HEK293 (cell line): ENCODE data around the gene PTPN4.

Source experiments
- CTCF ChIA-PET: fragments of 350-600 bp; formaldehyde crosslinking; extraction: SDS; loops from one replicate; lab custom pipeline; 2021; ENCODE audit warnings: antibody characterized with exemption; lab: Yijun Ruan, JAX
- POLR2A ChIA-PET: fragments of 300-600 bp; formaldehyde crosslinking; extraction: SDS; loops from one replicate; lab custom pipeline; 2020; ENCODE audit warnings: antibody characterized with exemption, inconsistent platforms; lab: Yijun Ruan, JAX
- H3K27ac ChIP-seq: fragments of 200-500 bp; sonication (Bioruptor generic); 2 replicates; pipeline ENCODE4 v1.5.1; 2014; ENCODE audit warnings: low read depth, low read length, control low read depth, inconsistent platforms; ENCODE audit errors: extremely low read depth
- H3K36me3 ChIP-seq, 2 experiments: fragments of 200-500 bp in 1 of 2; sonication (Bioruptor generic) in 1 of 2; 1 replicate in 1 of 2; 2 replicates in 1 of 2; pipeline ENCODE4 v1.5.1; 2014 to 2017; ENCODE audit warnings: inconsistent platforms in 2 of 2, low read length in 2 of 2; ENCODE audit not compliant: control insufficient read depth in 2 of 2, insufficient read depth in 1 of 2
- H3K4me1 ChIP-seq: fragments of 200-500 bp; sonication (Bioruptor generic); 2 replicates; pipeline ENCODE4 v1.5.1; 2014; ENCODE audit warnings: mild to moderate bottlenecking, low read length, inconsistent platforms; ENCODE audit not compliant: control insufficient read depth, insufficient read depth
- H3K4me3 ChIP-seq: 2 replicates; pipeline ENCODE4 v1.5.1; 2011; ENCODE audit warnings: low read depth, mild to moderate bottlenecking, control low read depth, low read length, moderate library complexity
- H3K9me3 ChIP-seq: fragments of 200-500 bp; sonication (Bioruptor generic); 2 replicates; pipeline ENCODE4 v1.5.1; 2014; ENCODE audit warnings: low read depth, low read length, inconsistent platforms; ENCODE audit not compliant: control insufficient read depth, insufficient read depth
- BCL11A ChIP-seq: fragments of 450-650 bp; formaldehyde crosslinking; IDR thresholded peaks from 2 replicates; pipeline ENCODE4 v1.5.1; 2016; ENCODE audit warnings: low read depth, missing biosample characterization, missing genetic modification characterization
- OVOL3 ChIP-seq: fragments of 450-650 bp; formaldehyde crosslinking; IDR thresholded peaks from 2 replicates; pipeline ENCODE4 v1.5.1; 2016; ENCODE audit warnings: missing biosample characterization, missing genetic modification characterization
- PRDM1 ChIP-seq: fragments of 450-650 bp; formaldehyde crosslinking; IDR thresholded peaks from 2 replicates; pipeline ENCODE4; 2016; ENCODE audit warnings: missing biosample characterization, missing genetic modification characterization
- PRDM4 ChIP-seq: fragments of 450-650 bp; formaldehyde crosslinking; IDR thresholded peaks from 2 replicates; pipeline ENCODE4 v1.5.1; 2017; ENCODE audit warnings: missing biosample characterization, missing genetic modification characterization
- RBAK ChIP-seq: fragments of 450-650 bp; formaldehyde crosslinking; IDR thresholded peaks from 2 replicates; pipeline ENCODE4 v1.5.1; 2016; ENCODE audit warnings: missing biosample characterization, missing genetic modification characterization
- REPIN1 ChIP-seq: fragments of 450-650 bp; formaldehyde crosslinking; IDR thresholded peaks from 2 replicates; pipeline ENCODE4 v1.5.1; 2017; ENCODE audit warnings: missing biosample characterization, missing genetic modification characterization, low read depth
- SCRT2 ChIP-seq: fragments of 450-650 bp; formaldehyde crosslinking; IDR thresholded peaks from 2 replicates; pipeline ENCODE4 v1.5.1; 2016; ENCODE audit warnings: missing biosample characterization, missing genetic modification characterization
- SP2 ChIP-seq: fragments of 450-650 bp; formaldehyde crosslinking; IDR thresholded peaks from 2 replicates; pipeline ENCODE4 v1.5.1; 2016; ENCODE audit warnings: missing biosample characterization, missing genetic modification characterization
- SP3 ChIP-seq: fragments of 450-650 bp; formaldehyde crosslinking; IDR thresholded peaks from 2 replicates; pipeline ENCODE4 v1.5.1; 2016; ENCODE audit warnings: missing biosample characterization, missing genetic modification characterization
- TRIM28 ChIP-seq: IDR thresholded peaks from 2 replicates; pipeline ENCODE4 v1.6.1; 2011; ENCODE audit warnings: low read length, control low read depth, borderline replicate concordance
- ZBTB21 ChIP-seq: fragments of 450-650 bp; formaldehyde crosslinking; IDR thresholded peaks from 2 replicates; pipeline ENCODE4 v1.5.1; 2017; ENCODE audit warnings: missing biosample characterization, missing genetic modification characterization
- ZBTB6 ChIP-seq: fragments of 450-650 bp; formaldehyde crosslinking; IDR thresholded peaks from 2 replicates; pipeline ENCODE4 v1.5.1; 2017; ENCODE audit warnings: missing biosample characterization, missing genetic modification characterization
- ZFP3 ChIP-seq: fragments of 450-650 bp; formaldehyde crosslinking; IDR thresholded peaks from 2 replicates; pipeline ENCODE4 v1.5.1; 2016; ENCODE audit warnings: low read depth, missing biosample characterization, missing genetic modification characterization
- ZFP37 ChIP-seq: fragments of 450-650 bp; formaldehyde crosslinking; IDR thresholded peaks from 2 replicates; pipeline ENCODE4 v1.5.1; 2016; ENCODE audit warnings: missing biosample characterization, missing genetic modification characterization
- ZNF133 ChIP-seq: fragments of 450-650 bp; formaldehyde crosslinking; IDR thresholded peaks from 2 replicates; pipeline ENCODE4 v1.5.1; 2016; ENCODE audit warnings: missing biosample characterization, missing genetic modification characterization
- ZNF354C ChIP-seq: fragments of 450-650 bp; formaldehyde crosslinking; IDR thresholded peaks from 2 replicates; pipeline ENCODE4 v1.5.1; 2016; ENCODE audit warnings: missing biosample characterization, missing genetic modification characterization, low read depth, borderline replicate concordance
- ZNF473 ChIP-seq: fragments of 450-650 bp; formaldehyde crosslinking; IDR thresholded peaks from 2 replicates; pipeline ENCODE4 v1.5.1; 2017; ENCODE audit warnings: missing biosample characterization, missing genetic modification characterization
- ZNF600 ChIP-seq: fragments of 450-650 bp; formaldehyde crosslinking; IDR thresholded peaks from 2 replicates; pipeline ENCODE4 v1.5.1; 2016; ENCODE audit warnings: missing biosample characterization, missing genetic modification characterization
- ZNF621 ChIP-seq: fragments of 450-650 bp; formaldehyde crosslinking; IDR thresholded peaks from 2 replicates; pipeline ENCODE4 v1.5.1; 2017; ENCODE audit warnings: missing biosample characterization, missing genetic modification characterization
- ZNF639 ChIP-seq: fragments of 450-650 bp; formaldehyde crosslinking; IDR thresholded peaks from 2 replicates; pipeline ENCODE4 v1.5.1; 2016; ENCODE audit warnings: missing biosample characterization, missing genetic modification characterization
- ZSCAN30 ChIP-seq: fragments of 450-650 bp; IDR thresholded peaks from 2 replicates; pipeline ENCODE4 v1.5.1; 2018; ENCODE audit warnings: missing biosample characterization, mild to moderate bottlenecking, missing genetic modification characterization, moderate library complexity

PTPN4 gene

GRCh38 chr2:119860924-119861323 lies 101.2 kb downstream of the PTPN4 start:
- H3K9me3 ChIP-seq: no peaks in the 10 kb centered on the region
- ChIA-PET POLR2A (no interaction called here), CTCF (no interaction called here)
- no peaks in the 10 kb centered on the region for H3K36me3 ChIP-seq
- TF ChIP-seq BCL11A (tag by site-specific recombination) (no peak), ZNF133 (no peak)
- H3K4me1 ChIP-seq: peaks cover 6% of the 10 kb centered on the region
- no peak overlapping the region for H3K4me3 ChIP-seq
- H3K27ac ChIP-seq: no peak overlapping the region

- POLR2A ChIA-PET: no interaction called here
- peak; percentile 40 for TF ChIP-seq PRDM1
- no peak for TF ChIP-seq ZSCAN30 (tag by site-specific recombination)
- no peak for TF ChIP-seq REPIN1 (tag by site-specific recombination)
- no peak for TF ChIP-seq ZBTB21 (tag by site-specific recombination)
- TF ChIP-seq RBAK (tag by site-specific recombination): no peak
- Histone ChIP-seq H3K4me3 (no peak overlapping the region), H3K27ac (no peak overlapping the region), H3K36me3 (no peaks in the 10 kb centered on the region), H3K9me3 (no peaks in the 10 kb centered on the region), H3K4me1 (no peaks in the 10 kb centered on the region)
- CTCF ChIA-PET: no interaction called here
Measured at GRCh38 chr2:119862127-119862889, 102.6 kb downstream of the PTPN4 start.

- H3K4me3 ChIP-seq: no peak overlapping the region
- no peaks in the 10 kb centered on the region for H3K9me3 ChIP-seq
- H3K36me3 ChIP-seq: no peaks in the 10 kb centered on the region
- H3K27ac ChIP-seq: no peak overlapping the region
- H3K4me1 ChIP-seq: no peaks in the 10 kb centered on the region
- CTCF ChIA-PET: interaction anchor here (0.6 to 1.3 kb wide), 2 partner anchors 16 to 111 kb away, joined by 3 to 4 read pairs; no protein-coding TSS in a partner anchor
- TF ChIP-seq ZNF639 (tag by site-specific recombination) (no peak), ZBTB21 (tag by site-specific recombination) (no peak), ZNF473 (tag by site-specific recombination) (no peak), PRDM4 (tag by site-specific recombination) (no peak), OVOL3 (tag by site-specific recombination) (no peak), ZNF621 (tag by site-specific recombination) (no peak), ZFP37 (no peak), ZNF600 (no peak), SP2 (tag by site-specific recombination) (no peak), ZNF354C (tag by site-specific recombination) (no peak), ZBTB6 (tag by site-specific recombination) (no peak), SP3 (tag by site-specific recombination) (no peak), SCRT2 (tag by site-specific recombination) (no peak), TRIM28 (no peak), ZFP3 (tag by site-specific recombination) (no peak)
- TF ChIP-seq, all 188 proteins: peak for 0
- POLR2A ChIA-PET: no interaction called here
Measured at GRCh38 chr2:119864318-119864717, 104.6 kb downstream of the PTPN4 start.
